Measurements from ENCODE around the gene AIFM2.
"Not testable (repeated sequence)": the region's sequence is repeated elsewhere in the genome, so short reads cannot be mapped to it uniquely, and the experiment has no call there.

Gene AIFM2

DNA sequence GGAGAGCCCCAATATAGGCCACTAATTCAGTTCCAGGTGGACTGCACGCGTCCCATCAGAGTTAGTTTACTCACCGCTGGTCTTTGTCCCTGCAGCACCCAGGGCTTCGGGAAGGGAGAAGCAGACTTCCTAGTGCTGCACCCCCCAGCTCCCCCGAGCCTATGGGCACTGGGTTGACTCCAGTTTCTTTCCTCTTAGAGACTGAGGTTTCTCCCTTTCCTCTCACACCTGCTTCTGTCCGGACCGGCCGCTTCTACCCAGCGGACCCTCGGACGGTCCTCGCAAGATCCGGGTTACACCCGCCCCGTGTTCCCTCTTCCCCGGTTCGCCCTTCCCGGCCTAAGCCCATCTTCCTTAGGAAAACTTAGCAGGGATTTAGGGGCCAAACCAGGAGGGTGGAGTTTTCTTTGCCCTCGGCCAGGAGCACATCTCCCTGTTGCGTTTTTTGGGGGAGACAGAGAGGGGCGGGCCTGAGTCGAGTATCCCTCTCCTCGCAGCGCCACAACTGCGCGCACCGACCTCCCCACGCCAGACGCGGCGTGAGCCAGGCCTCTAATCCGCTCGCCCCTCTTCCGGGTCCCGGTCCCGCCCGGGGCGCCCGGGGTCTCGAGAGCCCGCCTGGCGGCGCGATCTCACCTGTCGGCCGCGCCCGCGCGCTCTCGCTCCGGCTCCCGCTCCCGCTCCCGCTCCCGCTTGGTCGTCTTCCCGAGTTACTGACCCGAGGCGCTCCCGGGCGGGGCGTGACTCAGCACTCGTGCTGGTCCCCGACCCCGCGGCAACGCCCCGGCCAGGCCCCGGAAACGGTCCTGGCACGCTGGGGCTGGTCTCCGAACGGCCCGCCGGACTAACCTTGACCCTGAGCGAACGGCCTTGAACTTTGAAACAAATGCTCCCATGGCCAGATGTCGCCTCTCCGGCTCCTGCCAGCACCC lies at the start of gene AIFM2:
AIFM2 (minus strand) TSS at position 728 of the 932 bp plus-strand sequence. CDS start 8,741 bp downstream, outside the sequence.
- peak in 1 of 2 donors; percentile 26 for DNase-seq (ENCODE audit: low read depth in 1 of 2, low spot score in 1 of 2)

DNA sequence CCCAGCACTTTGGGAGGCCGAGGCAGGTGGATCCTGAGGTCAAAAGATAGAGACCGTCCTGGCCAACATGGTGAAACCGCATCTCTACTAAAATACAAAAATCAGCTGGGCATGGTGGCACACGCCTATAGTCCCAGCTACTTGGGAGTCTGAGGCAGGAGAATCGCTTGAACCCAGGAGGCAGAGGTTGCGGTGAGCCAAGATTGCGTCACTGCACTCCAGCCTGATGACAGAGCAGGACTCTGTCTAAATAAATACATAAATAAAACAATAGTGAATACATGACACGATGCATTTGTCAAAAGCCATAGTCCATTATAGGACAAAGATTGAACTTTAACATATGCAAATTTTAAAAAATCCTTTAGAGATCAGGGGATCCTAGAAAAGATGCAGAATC lies 46.6 kb upstream of the AIFM2 start:
- DNase-seq (ENCODE audit: low read depth in 1 of 2, low spot score in 1 of 2) = not testable (repeated sequence)

DNA sequence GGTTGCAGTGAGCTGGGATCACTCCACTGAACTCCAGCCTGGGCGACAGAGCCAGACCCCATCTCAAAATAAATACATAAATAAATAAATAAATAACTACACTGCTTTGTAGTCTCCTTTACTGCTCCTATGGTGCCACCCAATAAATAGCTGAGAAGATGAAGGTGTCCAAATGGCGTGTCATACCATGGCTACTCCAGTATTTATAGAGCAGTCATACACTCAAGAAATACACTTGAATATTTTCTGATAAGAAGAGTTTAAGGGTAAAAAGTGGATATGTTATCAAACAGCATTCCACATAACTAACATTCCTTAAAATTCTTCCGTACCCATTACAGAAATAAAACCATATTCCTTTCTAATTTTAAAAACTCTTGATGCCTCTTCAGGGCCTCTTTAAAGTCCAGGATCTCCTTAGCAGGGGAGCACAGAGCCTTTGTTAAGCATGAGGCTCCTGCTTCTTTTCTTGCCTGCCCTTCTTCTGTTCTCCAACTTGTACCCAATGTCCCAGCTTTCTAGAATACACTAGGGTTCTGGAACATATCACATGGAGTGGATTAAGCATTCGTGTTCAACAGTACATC lies 45.6 kb upstream of the AIFM2 start:
- no peak for DNase-seq (ENCODE audit: low read depth in 1 of 2, low spot score in 1 of 2)

DNA sequence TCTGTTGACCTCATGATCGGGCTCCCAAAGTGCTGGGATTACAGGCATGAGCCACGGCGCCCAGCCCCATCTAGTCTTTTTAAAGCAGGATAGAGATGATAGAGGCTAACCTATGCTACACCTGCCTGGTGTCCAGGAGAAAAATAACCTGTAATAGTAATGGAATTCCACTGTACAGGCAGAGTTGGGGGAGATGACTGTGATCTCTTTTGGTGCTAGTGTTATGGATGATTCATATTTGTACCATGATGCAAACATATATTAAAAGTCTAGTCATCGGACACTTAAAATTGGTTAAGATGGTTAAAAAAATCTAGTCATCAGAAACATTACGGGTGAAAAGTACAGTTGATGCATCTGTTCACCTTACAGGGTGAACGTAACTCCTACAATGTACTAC lies 43.8 kb upstream of the AIFM2 start:
- no peak for DNase-seq (ENCODE audit: low read depth in 1 of 2, low spot score in 1 of 2)

DNA sequence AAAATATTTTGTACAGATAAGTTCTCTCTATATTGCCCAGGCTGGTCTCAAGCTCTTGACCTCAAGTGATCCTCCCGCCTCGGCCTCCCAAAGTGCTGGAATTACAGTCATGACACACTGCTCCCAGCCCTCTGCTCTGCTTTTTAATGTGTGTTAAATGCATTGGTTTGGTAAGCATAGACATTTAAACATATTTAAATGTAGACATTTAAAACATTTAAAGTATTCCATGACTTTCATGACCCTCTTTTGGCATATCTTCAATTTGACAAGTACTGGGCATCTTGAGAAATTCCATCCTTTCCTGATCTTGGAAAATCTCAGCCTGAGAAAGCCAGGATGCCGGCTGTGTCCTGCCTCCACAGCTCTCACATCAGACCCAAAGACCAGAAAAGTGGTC lies 42.9 kb upstream of the AIFM2 start:
- no peak for DNase-seq (ENCODE audit: low read depth in 1 of 2, low spot score in 1 of 2)

DNA sequence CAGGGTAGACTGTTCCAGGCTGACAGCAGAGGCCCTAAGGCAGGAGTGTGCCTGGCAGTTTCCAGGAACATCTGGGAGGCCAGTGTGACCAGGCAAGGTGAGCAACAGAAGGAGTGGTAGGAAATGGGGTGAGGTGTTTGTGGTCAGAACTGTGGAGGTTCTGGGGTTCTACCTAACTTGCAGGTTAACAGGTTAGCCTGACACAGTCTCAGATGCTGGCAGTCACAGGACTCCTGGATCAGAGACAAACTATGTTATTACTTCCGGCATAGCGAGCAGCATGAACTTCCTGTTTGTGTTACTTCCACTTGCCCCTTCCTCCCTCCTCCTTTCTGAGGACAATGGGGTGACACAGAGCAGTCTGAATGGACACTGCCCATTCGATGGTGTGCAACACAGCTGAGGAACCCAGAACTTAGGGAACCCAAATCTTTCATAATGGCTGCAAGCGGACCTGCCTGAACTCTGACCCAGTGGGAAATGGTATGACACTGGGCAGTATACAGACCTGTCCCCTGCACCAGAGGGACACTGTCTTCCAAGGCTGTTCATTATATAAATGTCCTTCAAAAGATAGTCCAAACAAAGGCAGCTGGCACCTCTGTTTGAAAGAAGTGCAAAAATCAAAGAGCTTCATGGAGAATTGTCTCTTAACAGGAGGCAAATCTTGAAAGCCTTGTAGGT lies 41.6 kb upstream of the AIFM2 start:
- no peak for DNase-seq (ENCODE audit: low read depth in 1 of 2, low spot score in 1 of 2)

DNA sequence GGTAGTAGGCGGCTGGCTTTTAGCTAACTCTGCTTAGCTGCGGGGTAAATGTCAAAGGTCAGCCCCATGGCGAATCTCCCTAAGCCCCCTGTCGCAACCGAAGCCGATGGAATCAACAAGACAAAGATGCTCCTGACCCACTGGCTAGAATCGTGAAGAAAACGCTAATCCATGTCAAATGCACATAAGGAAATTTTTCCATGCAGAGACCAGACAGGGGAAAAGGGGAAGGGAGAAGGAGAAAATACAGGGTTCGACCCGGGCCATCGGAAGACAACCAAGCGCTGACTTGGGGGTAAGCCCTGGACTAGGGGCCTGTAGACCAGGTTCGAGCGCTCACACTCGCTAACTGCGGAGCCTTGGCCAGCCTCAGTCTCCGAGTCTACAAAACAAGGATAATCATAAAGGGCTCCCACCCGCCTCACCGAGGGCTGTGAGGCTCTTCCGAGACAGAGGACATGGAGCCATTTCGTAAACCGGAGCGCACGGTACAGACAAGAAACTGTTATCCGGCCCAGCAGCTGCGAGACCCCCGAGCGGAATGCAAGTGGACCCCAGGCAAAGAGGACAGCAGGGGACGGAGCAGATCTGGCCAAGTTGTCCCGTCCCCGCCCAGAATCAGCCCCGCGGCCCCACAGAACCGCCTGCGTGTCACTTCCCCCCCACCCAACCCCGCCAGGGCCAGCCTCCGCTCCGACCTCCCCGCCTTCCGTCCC lies 37.2 kb upstream of the AIFM2 start:
- DNase-seq (ENCODE audit: low read depth in 1 of 2, low spot score in 1 of 2) = no peak

DNA sequence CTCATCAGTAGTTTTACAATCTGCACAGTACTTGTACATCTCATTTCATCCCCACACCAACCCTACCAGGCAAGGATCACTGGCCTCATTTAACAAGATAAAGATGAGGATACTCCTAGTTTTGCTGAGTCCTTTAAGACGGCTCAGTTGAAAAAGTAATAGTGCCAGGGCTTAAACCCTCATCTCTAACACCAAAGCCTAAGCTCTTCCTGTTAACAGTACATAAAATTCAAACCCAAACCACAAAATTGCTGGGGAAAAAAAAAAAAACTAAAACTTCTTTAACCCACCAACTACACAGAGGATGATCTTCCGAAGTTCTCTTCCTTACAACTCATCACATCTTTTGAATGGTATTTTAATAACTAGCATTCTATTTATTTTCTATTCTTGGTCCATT lies 36.4 kb upstream of the AIFM2 start:
- no peak for DNase-seq (ENCODE audit: low read depth in 1 of 2, low spot score in 1 of 2)

DNA sequence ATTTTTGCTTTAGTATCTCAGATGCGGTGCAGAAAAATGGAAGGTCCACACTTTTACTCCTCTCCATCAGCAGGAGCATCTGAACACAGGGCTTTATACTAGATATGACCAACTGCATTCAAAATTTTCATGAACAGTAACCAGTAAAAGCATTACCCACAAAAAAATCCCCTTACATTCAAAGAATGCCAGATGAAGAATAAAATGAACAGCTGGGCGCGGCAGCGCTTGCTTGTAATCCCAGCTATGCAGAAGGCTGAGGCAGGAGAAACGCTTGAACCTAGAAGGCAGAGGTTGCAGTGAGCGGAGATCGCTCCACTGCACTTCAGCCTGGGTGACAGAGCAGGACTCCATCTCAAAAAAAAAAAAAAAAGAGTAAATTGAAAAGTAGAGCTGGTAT lies 34.6 kb upstream of the AIFM2 start:
- DNase-seq (ENCODE audit: low read depth in 1 of 2, low spot score in 1 of 2) = no peak

DNA sequence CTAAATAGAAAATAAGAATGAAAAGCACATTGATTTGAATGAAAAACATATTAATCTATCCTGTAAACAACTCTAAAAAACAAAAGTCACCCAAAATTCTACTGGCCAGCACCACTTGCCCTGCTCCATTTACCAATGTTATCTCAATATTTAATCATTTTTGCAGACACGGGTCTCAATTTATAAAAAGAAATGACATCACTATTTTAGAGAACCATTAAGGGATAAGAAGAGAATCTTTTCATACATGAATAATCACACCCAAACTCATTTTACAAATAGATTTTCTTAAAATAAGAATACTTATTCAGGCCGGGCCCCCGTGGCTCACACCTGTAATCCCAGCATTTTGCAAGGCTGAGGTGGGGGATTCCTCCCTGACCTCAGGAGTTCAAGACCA lies 33.8 kb upstream of the AIFM2 start:
- DNase-seq (ENCODE audit: low read depth in 1 of 2, low spot score in 1 of 2) = no peak

DNA sequence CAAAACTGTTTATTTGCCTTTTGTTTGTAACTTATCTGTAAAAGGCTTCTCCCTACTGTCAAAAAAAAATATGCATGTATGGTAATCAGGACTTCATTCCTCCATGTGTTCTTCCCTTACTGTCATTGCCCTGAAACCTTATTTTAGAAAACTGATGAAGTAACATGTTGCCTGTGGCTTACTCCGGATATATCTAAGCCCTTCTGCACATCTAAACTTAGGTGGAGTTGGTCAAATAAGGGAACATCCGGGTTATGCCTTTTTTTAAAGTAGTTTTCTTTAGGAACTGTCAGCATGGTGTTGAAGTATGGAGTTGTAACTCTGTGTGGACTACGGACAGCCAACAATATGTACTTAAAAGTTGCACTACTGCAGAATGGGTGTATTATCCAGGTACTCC lies 31.5 kb upstream of the AIFM2 start:
- DNase-seq (ENCODE audit: low read depth in 1 of 2, low spot score in 1 of 2) = no peak

DNA sequence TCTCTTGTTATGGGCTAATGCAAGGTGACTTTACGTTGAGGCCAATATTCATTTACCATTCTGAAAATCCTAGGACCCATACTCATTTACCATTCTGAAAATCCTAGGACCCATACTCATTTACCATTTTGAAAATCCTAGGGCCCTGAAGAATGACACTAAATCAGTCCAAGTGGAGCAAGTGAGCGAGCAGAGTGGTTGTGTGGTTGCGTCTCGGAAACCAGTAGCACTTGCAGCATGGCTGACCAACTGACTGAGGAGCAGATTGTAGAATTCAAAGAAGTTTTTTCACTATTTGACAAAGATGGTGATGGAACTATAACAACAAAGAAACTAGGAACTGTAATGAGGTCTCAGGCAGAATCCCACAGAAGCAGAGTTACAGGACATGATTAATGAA lies 30.8 kb upstream of the AIFM2 start:
- no peak for DNase-seq (ENCODE audit: low read depth in 1 of 2, low spot score in 1 of 2)

DNA sequence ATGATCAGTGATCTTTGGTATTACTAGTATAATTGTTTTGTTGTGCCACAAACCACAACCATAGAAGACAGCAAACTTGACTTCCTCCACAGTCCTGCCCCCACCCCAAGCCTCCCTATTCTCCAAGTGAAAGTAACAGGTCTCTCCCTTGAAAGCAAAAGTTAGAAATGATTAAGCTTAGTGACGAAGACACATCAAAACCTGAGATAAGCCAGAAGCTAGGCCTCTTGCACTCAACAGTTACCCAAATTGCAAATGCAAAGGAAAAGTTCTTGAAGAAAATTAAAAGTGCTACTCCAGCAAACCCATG lies 30.2 kb upstream of the AIFM2 start:
- DNase-seq (ENCODE audit: low read depth in 1 of 2, low spot score in 1 of 2) = peak in 1 of 2 donors; percentile 63

DNA sequence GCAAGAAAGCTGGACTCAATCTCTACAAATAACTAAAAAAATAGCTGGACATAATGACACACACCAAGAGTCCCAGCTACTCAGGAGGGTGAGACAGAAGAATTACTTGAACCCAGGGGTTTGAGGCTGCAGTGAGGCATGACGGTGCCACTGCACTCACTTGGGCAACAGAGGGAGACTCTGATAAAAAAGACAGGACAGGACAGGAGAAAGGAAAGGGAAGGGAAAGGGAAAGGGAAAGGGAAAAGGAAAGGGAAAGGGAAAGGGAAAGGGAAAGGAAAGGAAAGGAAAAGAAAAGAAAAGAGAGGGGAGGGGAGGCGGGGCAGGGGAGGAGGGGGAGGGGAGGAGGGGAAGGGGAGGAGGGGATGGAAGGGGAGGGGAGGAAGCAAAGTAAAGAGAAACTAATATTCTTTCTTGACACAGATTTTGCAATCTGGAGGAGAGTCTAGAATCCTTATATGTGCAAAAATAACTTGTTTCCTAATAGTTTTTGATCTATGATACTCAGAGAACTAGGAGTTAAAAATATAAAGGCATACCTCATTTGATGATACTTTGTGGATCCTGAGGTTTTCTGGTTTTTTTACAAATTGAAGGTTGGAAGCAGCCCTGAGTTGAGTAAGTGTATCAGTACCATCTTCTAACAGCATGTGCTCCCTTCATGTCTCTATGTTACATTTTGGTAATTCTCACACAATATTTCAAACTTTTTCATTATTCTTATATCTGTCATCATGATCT lies 29.7 kb upstream of the AIFM2 start:
- no peak for DNase-seq (ENCODE audit: low read depth in 1 of 2, low spot score in 1 of 2)

DNA sequence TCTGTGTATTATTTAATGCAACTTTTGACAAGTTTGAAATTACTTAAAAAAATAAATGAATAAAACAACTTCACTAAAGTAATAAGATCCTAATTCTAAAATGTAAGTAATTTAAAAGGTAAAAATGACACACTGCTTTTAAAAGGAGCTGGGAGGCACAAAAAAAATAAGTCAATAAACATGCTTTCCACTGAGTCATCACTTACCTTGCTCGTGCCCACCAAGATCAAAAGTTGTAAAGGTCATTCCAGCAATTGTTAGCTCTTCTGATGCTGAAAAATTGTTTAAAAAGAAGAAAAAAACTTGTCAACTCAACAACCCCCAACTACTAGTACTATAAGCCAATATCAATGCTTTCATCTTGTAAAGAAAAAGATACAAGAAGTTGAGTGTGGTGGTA lies 28.2 kb upstream of the AIFM2 start:
- no peak for DNase-seq (ENCODE audit: low read depth in 1 of 2, low spot score in 1 of 2)

DNA sequence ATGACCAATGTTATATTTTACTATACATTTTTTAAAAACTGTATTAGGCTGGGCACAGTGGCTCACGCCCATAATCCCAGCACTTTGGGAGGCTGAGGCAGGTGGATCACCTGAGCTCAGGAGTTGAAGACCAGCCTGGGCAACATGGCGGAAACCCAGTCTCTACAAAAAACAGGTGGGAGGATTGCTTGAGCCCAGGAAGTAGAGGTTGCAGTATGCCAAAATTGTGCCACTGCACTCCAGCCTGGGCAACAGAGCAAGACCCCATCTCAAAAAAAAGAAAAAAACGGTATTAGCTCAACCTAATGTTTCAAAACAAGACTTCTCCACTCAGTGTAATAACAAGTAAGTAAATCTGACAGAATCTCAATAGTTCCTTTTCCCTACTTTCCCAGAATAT lies 26.7 kb upstream of the AIFM2 start:
- DNase-seq (ENCODE audit: low read depth in 1 of 2, low spot score in 1 of 2) = not testable (repeated sequence)

DNA sequence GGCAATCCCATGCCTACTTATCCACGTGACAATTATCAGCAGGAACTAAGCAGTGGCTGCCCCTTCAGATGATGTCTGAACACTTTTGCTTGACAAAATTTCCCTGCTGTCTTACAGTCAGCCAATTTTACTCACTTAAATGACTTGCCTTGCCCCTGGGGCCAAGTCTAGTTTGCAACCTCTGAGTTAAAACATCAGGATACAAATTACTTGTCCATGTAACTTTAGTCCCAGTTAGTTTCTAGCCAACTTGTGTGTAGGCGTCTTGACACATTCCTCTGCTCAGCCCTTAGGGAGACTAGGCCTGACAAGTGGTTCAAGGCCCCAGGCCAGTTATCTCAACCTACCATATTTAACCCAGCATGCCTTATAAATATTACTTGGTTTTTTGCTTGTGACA lies 25.5 kb upstream of the AIFM2 start:
- DNase-seq (ENCODE audit: low read depth in 1 of 2, low spot score in 1 of 2) = no peak

DNA sequence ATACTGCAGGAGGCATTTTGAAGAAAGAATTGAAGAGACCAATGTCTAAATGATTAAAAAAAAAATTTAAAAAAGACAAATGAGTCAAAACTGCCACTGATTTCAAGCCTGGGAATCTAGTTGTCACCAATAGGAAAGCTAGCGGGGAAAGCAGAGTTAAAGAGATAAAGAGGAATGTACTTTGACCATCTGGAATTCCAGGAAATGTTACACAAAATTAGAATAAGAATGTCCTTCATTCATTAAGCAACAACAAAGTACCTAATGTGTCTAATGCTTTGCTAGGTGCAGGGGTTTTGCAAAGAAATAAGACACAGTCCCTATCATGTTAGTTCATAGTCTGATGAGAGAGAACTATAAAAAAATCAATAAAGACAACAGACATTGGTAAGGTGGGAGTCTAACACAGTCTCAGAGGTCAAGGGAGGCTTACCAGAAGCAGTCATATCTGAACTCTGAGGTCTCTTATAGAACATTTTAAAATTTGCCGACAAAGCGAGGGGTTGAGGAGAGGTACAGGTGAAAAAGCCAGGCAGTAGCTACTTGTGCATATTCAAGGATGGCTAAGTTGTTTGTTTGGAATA lies 22.7 kb upstream of the AIFM2 start:
- DNase-seq (ENCODE audit: low read depth in 1 of 2, low spot score in 1 of 2) = no peak

DNA sequence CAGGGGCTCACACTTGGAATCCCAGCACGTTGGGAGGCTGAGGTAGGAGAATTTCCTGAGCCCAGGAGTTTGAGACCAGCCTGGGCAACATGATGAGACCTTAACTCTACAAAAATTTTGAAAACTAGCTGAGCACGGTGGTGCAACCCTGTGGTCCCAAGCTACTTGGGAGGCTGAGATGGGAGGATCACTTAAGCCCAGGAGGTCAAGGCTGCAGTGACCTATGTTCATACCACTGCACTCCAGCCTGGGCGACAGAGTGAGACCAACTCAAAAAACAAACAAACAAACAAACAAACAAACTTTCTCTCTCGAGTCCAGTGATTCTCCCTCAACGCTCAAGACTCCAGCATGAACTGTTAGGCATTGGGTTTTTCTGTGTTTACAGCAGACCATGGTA lies 15.9 kb upstream of the AIFM2 start:
- DNase-seq (ENCODE audit: low read depth in 1 of 2, low spot score in 1 of 2) = no peak

DNA sequence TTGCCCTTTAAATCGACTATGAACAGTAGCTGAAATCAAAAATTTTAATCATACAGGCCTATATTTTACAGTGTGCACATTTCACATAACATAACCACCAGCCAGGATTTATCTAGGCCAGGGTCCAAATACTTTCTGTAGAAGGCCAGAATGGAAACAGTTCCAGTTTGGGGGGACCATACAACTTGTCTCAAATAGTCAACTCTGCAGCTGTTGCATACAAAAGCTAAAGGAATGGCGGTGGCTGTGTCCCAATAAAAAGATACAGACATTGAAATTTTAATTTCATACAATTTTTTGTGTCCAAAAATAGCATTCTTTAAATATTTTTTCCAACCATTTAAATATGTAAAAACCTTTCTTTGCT lies 14.6 kb upstream of the AIFM2 start:
- no peak for DNase-seq (ENCODE audit: low read depth in 1 of 2, low spot score in 1 of 2)
